Neural cell (in vitro differentiated cells): Measurements from ENCODE around the gene PXMP2.

Experiments
- EZH2 ChIP-seq: fragments of 200-600, 300-800 bp; shearing (Covaris generic), sonication (generic); IDR thresholded peaks from 2 replicates; pipeline ENCODE4 v1.6.1; 2014; ENCODE audit warnings: antibody characterized with exemption, low read length, borderline replicate concordance, mild to moderate bottlenecking; ENCODE audit not compliant: insufficient read depth, poor library complexity, severe bottlenecking
- POLR2AphosphoS5 ChIP-seq: IDR thresholded peaks from 2 replicates; pipeline ENCODE4 v1.6.1; 2012

DNA sequence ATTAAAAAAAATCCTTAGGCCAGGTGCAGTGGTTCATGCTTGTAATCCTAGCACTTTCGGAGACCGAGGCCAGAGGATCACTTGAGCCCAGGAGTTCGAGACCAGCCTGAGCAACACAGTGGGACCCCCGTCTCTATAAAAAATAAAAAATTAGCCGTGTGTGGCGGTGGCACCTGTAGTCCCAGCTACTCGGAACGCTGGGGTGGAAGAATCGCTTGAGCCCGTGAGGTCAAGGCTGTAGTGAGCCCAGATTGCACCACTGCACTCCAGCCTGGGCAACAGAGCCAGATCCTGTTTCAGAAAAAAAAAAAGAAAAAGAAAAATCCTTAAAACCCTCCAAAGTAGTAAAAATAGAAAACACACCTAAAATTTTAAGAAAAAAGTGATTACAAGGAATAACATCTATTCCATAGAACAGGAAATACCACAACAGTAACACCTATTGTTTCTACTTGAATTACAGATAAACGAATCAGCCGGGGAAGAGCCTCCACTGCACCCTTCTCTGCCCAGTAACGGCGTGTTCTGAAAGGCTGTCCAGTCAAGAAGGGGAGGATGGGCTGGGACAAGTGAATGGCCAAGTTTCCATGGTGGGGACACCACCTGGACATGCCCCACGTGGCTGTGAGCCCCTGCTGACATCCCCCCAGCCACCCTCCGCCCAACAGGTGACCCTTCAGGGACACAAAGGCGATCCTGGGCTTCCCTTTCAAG, 18.1 kb upstream of the PXMP2 start:
- TF ChIP-seq EZH2 (no peak), POLR2AphosphoS5 (no peak)
